GM19328 (cell line): ENCODE measurements around the gene FBXO34.
A peak's percentile ranks its signal among the peaks of the same experiment; 100 is the strongest.

ENCODE experiments used
- ATAC-seq: cut with Tn5 transposase; IDR thresholded peaks from one replicate; pipeline ENCODE4 v1.9.1; 2021; ENCODE audit warnings: mild to moderate bottlenecking, moderate library complexity; ENCODE audit not compliant: unreplicated experiment

Gene FBXO34

GRCh38 chr14:55270832-55271571 is at the start of gene FBXO34:
Gene FBXO34 (plus strand): TSS chr14:55271421. CDS start chr14:55350391, 78,970 bp downstream.
- ATAC-seq = peak; percentile 87

- no peak for ATAC-seq
Observed at GRCh38 chr14:55221968-55222367, 49.3 kb upstream of the FBXO34 start.

GRCh38 chr14:55223364-55223763 is 47.9 kb upstream of the FBXO34 start:
- no peak for ATAC-seq

GRCh38 chr14:55228261-55228660 is 43.0 kb upstream of the FBXO34 start:
- ATAC-seq = no peak

- ATAC-seq = no peak
Observed at GRCh38 chr14:55233591-55233990, 37.6 kb upstream of the FBXO34 start.

- ATAC-seq = no peak
Observed at GRCh38 chr14:55238019-55238680, 33.1 kb upstream of the FBXO34 start.

- ATAC-seq = no peak
Observed at GRCh38 chr14:55239320-55239719, 31.9 kb upstream of the FBXO34 start.

- ATAC-seq = no peak
Observed at GRCh38 chr14:55240526-55241178, 30.6 kb upstream of the FBXO34 start.

GRCh38 chr14:55241673-55242072 is 29.5 kb upstream of the FBXO34 start:
- ATAC-seq = no peak

- ATAC-seq = no peak
Observed at GRCh38 chr14:55243386-55243785, 27.8 kb upstream of the FBXO34 start.

GRCh38 chr14:55243813-55244212 is 27.4 kb upstream of the FBXO34 start:
- no peak for ATAC-seq

- no peak for ATAC-seq
Observed at GRCh38 chr14:55245657-55246268, 25.5 kb upstream of the FBXO34 start.

- ATAC-seq = no peak
Observed at GRCh38 chr14:55248411-55248810, 22.8 kb upstream of the FBXO34 start.

- ATAC-seq = no peak
Observed at GRCh38 chr14:55249423-55249822, 21.8 kb upstream of the FBXO34 start.

- no peak for ATAC-seq
Observed at GRCh38 chr14:55253276-55253675, 17.9 kb upstream of the FBXO34 start.

- no peak for ATAC-seq
Observed at GRCh38 chr14:55254581-55254980, 16.6 kb upstream of the FBXO34 start.

- no peak for ATAC-seq
Observed at GRCh38 chr14:55255979-55256378, 15.2 kb upstream of the FBXO34 start.

GRCh38 chr14:55256586-55256985 is 14.6 kb upstream of the FBXO34 start:
- no peak for ATAC-seq

- no peak for ATAC-seq
Observed at GRCh38 chr14:55265197-55265596, 6.0 kb upstream of the FBXO34 start.

- no peak for ATAC-seq
Observed at GRCh38 chr14:55267820-55268219, 3.4 kb upstream of the FBXO34 start.

GRCh38 chr14:55271572-55272298 is 514 bp downstream of the FBXO34 start:
- peak; percentile 41 for ATAC-seq
